ENCODE data around the gene ZBED3. TPM values are rescaled to one million over a fixed set of nuclear protein-coding genes. Genes with fewer than 3 reads are reported as not detected.

Gene ZBED3
- total and polyA plus RNA-seq, 2 of the 4 experiments (the other 2 are of a cell fraction), result 0.18 to 2.5 TPM

GRCh38 chr5:77077829-77078176, 9.3 kb downstream of the ZBED3 start:
- Histone ChIP-seq H2AK9ac (replicated peaks; ENCODE audit: low read depth, low read length, poor library complexity) (no peak overlapping the region), H3K14ac (replicated peaks; ENCODE audit: low read depth, low read length) (no peak overlapping the region), H3K27me3 (ENCODE audit: control insufficient read depth, insufficient read depth, low read length) (no peaks in the 10 kb centered on the region), H3K56ac (ENCODE audit: extremely low read depth, insufficient read depth, low read length) (no peak overlapping the region), H3K9ac (ENCODE audit: low read depth, low read length) (no peak overlapping the region), H2BK15ac (ENCODE audit: low read depth, low read length) (no peak overlapping the region), H2BK20ac (ENCODE audit: low read depth, low read length) (no peak overlapping the region), H3K4me3 (ENCODE audit: insufficient read depth, low read depth, low read length) (peak overlapping the region; percentile 41; the same call in 1 of the 2 replicates), H2AFZ (replicated peaks; ENCODE audit: low read length, poor library complexity) (peak overlapping the region; percentile 87), H3K9me3 (ENCODE audit: control insufficient read depth, insufficient read depth, low read length) (no peaks in the 10 kb centered on the region), H4K91ac (ENCODE audit: insufficient read depth, low read depth, low read length) (no peak overlapping the region), H2BK5ac (ENCODE audit: low read depth, low read length, poor library complexity, severe bottlenecking) (no peak overlapping the region), H4K5ac (ENCODE audit: low read depth, low read length) (no peak overlapping the region), H3K18ac (ENCODE audit: low read depth, low read length) (no peak overlapping the region), H3K27ac (ENCODE audit: insufficient read depth, low read length) (no peak overlapping the region), H3K9me1 (ENCODE audit: insufficient read depth, low read length) (peaks cover 5% of the 10 kb centered on the region; the same call in 1 of the 2 replicates), H2AK5ac (ENCODE audit: low read depth, low read length) (no peak overlapping the region), H3K4me1 (ENCODE audit: control insufficient read depth, insufficient read depth, low read length) (no peaks in the 10 kb centered on the region; the same call in 1 of the 2 replicates), H4K20me1 (ENCODE audit: insufficient read depth, low read length) (no peaks in the 10 kb centered on the region), H3K4me2 (ENCODE audit: low read depth, low read length) (peak overlapping the region; percentile 27; the same call in 1 of the 2 replicates), H4K8ac (ENCODE audit: low read depth in 2 of 2, low read length in 2 of 2) (no peak overlapping the region), H3K79me1 (ENCODE audit: low read depth in 1 of 2, low read length in 2 of 2) (no peaks in the 10 kb centered on the region), H3K4ac (ENCODE audit: low read depth, low read length) (no peak overlapping the region), H2BK120ac (ENCODE audit: low read depth, low read length) (no peak overlapping the region), H3K36me3 (ENCODE audit: control insufficient read depth, insufficient read depth, low read length) (peaks cover 3% of the 10 kb centered on the region), H3K23ac (ENCODE audit: low read depth, low read length) (no peak overlapping the region)
- TF ChIP-seq ELK1 (IDR thresholded peaks at IDR 0.05; ENCODE audit: borderline replicate concordance, low read depth, low read length), result no peak
- no peak for TF ChIP-seq NFE2L2 (IDR thresholded peaks at IDR 0.05; ENCODE audit: low read depth, low read length)
- no peak for TF ChIP-seq MXI1 (IDR thresholded peaks at IDR 0.05; ENCODE audit: borderline replicate concordance, low read depth, low read length)
- no peak for TF ChIP-seq MAFK (IDR thresholded peaks at IDR 0.05; ENCODE audit: low read depth, low read length)
- TF ChIP-seq POLR2A (IDR thresholded peaks at IDR 0.05; ENCODE audit: low read depth, low read length), result no peak
- no peak for TF ChIP-seq RFX5 (IDR thresholded peaks at IDR 0.05; ENCODE audit: low read depth, low read length)
- TF ChIP-seq FOS (IDR thresholded peaks at IDR 0.05; ENCODE audit: low read depth, low read length), result no peak
- no peak for TF ChIP-seq CEBPB (IDR thresholded peaks at IDR 0.05; ENCODE audit: low read depth, low read length)
- no peak for TF ChIP-seq CHD1 (IDR thresholded peaks at IDR 0.05; ENCODE audit: low read depth, low read length)
- no peak for TF ChIP-seq RCOR1 (IDR thresholded peaks at IDR 0.05; ENCODE audit: insufficient replicate concordance, low read length)
- no peak for TF ChIP-seq CTCF (conservative IDR thresholded peaks at IDR 0.05; ENCODE audit: low read depth, low read length)
- no peak for TF ChIP-seq USF2 (IDR thresholded peaks at IDR 0.05; ENCODE audit: low read depth, low read length)
- TF ChIP-seq BHLHE40 (IDR thresholded peaks at IDR 0.05; ENCODE audit: low read depth, low read length), result no peak
- CTCF ChIA-PET, result interaction anchor here (0.8 to 1.8 kb wide), 5 partner anchors 9 to 414 kb away, joined by 3 to 15 read pairs (median 4); partner anchors contain the start of genes WDR41 and ZBED3
- 100% methylated on average over 1 of the region's 12 CpGs; no CpG with 5 or more reads in 1 of the 2 experiments for WGBS, 2 experiments (ENCODE audit: extremely low coverage in 2 of 2, insufficient read length in 1 of 2)
- ATAC-seq (ENCODE audit: low read depth) (no peak), DNase-seq (no peak)
- in situ Hi-C loops (cut with MboI; ENCODE audit: low sequenced_read_pairs) (no loop called here), dilution Hi-C loops (cut with HindIII; ENCODE audit: low sequenced_read_pairs, unreplicated experiment) (no loop called here), intact Hi-C loops (cut with micrococcal nuclease) (loop anchor here (1.0 kb wide), 1 partner anchor 210 kb away; no protein-coding TSS in a partner anchor)
- POLR2A ChIA-PET (ENCODE audit: unreplicated experiment), result no interaction called here
- no TSS peak for BruUV-seq (replicated peaks)
